ENCODE data around the gene ORC1.
A peak's percentile ranks its signal among the peaks of the same experiment; 100 is the strongest.

Gene ORC1

GRCh38 chr1:52404116-52404974 is at the start of gene ORC1, which contains the start of gene PRPF38A:
Gene ORC1, minus strand, starts transcription at chr1:52404423. Its CDS starts 2,200 bp downstream, at chr1:52402223.
Gene PRPF38A, plus strand, starts transcription at chr1:52404602. Its CDS starts 148 bp downstream, at chr1:52404750.
- peak; percentile 94 for DNase-seq (ENCODE audit: low read depth)

- no peak for DNase-seq (ENCODE audit: low read depth)
Observed at GRCh38 chr1:52444463-52444862, 40.2 kb upstream of the ORC1 start.

- DNase-seq (ENCODE audit: low read depth): no peak
Observed at GRCh38 chr1:52439976-52440375, 35.8 kb upstream of the ORC1 start.

GRCh38 chr1:52436817-52437216 is 32.6 kb upstream of the ORC1 start:
- DNase-seq (ENCODE audit: low read depth): no peak

- no peak for DNase-seq (ENCODE audit: low read depth)
Observed at GRCh38 chr1:52435650-52436049, 31.4 kb upstream of the ORC1 start.

GRCh38 chr1:52435211-52435610 is 31.0 kb upstream of the ORC1 start:
- no peak for DNase-seq (ENCODE audit: low read depth)

- no peak for DNase-seq (ENCODE audit: low read depth)
Observed at GRCh38 chr1:52432807-52433206, 28.6 kb upstream of the ORC1 start.

GRCh38 chr1:52427152-52427551 is 22.9 kb upstream of the ORC1 start:
- DNase-seq (ENCODE audit: low read depth): no peak

GRCh38 chr1:52426371-52426770 is 22.1 kb upstream of the ORC1 start:
- no peak for DNase-seq (ENCODE audit: low read depth)

- DNase-seq (ENCODE audit: low read depth): no peak
Observed at GRCh38 chr1:52424813-52425212, 20.6 kb upstream of the ORC1 start.

GRCh38 chr1:52424231-52424636 is 20.0 kb upstream of the ORC1 start:
- no peak for DNase-seq (ENCODE audit: low read depth)

GRCh38 chr1:52423771-52424170 is 19.5 kb upstream of the ORC1 start:
- no peak for DNase-seq (ENCODE audit: low read depth)

GRCh38 chr1:52423055-52423454 is 18.8 kb upstream of the ORC1 start:
- no peak for DNase-seq (ENCODE audit: low read depth)

- no peak for DNase-seq (ENCODE audit: low read depth)
Observed at GRCh38 chr1:52420713-52421112, 16.5 kb upstream of the ORC1 start.

GRCh38 chr1:52416811-52417210 is 12.6 kb upstream of the ORC1 start:
- no peak for DNase-seq (ENCODE audit: low read depth)

- DNase-seq (ENCODE audit: low read depth): no peak
Observed at GRCh38 chr1:52414942-52415341, 10.7 kb upstream of the ORC1 start.

- DNase-seq (ENCODE audit: low read depth): no peak
Observed at GRCh38 chr1:52413410-52413989, 9.3 kb upstream of the ORC1 start.

GRCh38 chr1:52404975-52405338 is 734 bp upstream of the ORC1 start:
- no peak for DNase-seq (ENCODE audit: low read depth)

GRCh38 chr1:52403566-52404115 is 582 bp downstream of the ORC1 start:
- no peak for DNase-seq (ENCODE audit: low read depth)

GRCh38 chr1:52402860-52403240 is 1.4 kb downstream of the ORC1 start:
- DNase-seq (ENCODE audit: low read depth): no peak

GRCh38 chr1:52400131-52400530 is 4.1 kb downstream of the ORC1 start:
- DNase-seq (ENCODE audit: low read depth): no peak

GRCh38 chr1:52399629-52400028 is 4.6 kb downstream of the ORC1 start:
- no peak for DNase-seq (ENCODE audit: low read depth)

- no peak for DNase-seq (ENCODE audit: low read depth)
Observed at GRCh38 chr1:52393174-52393573, 11.0 kb downstream of the ORC1 start.

Data from stimulated activated CD8-positive, alpha-beta memory T cell treated with anti-CD3 and anti-CD28 coated beads, Interleukin-15, amount 100 ng/mL, for 24 hours (primary cell).